Medulla oblongata (tissue), 1 donor: ENCODE measurements around the gene RARA.

Source experiments
- DNase-seq: peaks from one replicate; pipeline ENCODE4 v3.0.0-alpha.2; 2015; ENCODE audit errors: extremely low spot score

RARA gene

GRCh38 chr17:40309031-40309948 is at the start of gene RARA:
Gene RARA, plus strand, starts transcription at chr17:40309180. Its CDS starts 22,039 bp downstream, at chr17:40331219.
- DNase-seq, result no peak

GRCh38 chr17:40259505-40259904 is 49.5 kb upstream of the RARA start:
- no peak for DNase-seq

- DNase-seq, result no peak
These were observed 48.5 kb upstream of the RARA start for GRCh38 chr17:40260528-40260927.

- no peak for DNase-seq
These were observed 44.4 kb upstream of the RARA start for GRCh38 chr17:40264458-40265185.

- DNase-seq, result no peak
These were observed 43.6 kb upstream of the RARA start for GRCh38 chr17:40265337-40265736.

- DNase-seq, result no peak
These were observed 42.1 kb upstream of the RARA start for GRCh38 chr17:40266882-40267281.

- no peak for DNase-seq
These were observed 40.8 kb upstream of the RARA start for GRCh38 chr17:40268141-40268712.

- no peak for DNase-seq
These were observed 30.6 kb upstream of the RARA start for GRCh38 chr17:40278414-40278813.

GRCh38 chr17:40279402-40279801 is 29.6 kb upstream of the RARA start:
- no peak for DNase-seq

GRCh38 chr17:40281663-40282062 is 27.3 kb upstream of the RARA start:
- no peak for DNase-seq

- DNase-seq, result no peak
These were observed 25.3 kb upstream of the RARA start for GRCh38 chr17:40283662-40284061.

- no peak for DNase-seq
These were observed 24.8 kb upstream of the RARA start for GRCh38 chr17:40284085-40284713.

GRCh38 chr17:40286473-40286872 is 22.5 kb upstream of the RARA start:
- no peak for DNase-seq

GRCh38 chr17:40287159-40287493 is 21.9 kb upstream of the RARA start:
- DNase-seq, result no peak

- peak; percentile 100 for DNase-seq
These were observed 21.2 kb upstream of the RARA start, which contains the start of gene CDC6 for GRCh38 chr17:40287494-40288369. Gene CDC6, plus strand, starts transcription at chr17:40287879. Its CDS starts 1,542 bp downstream, at chr17:40289421.

GRCh38 chr17:40290629-40291280 is 18.2 kb upstream of the RARA start:
- peak; percentile 75 for DNase-seq

GRCh38 chr17:40291281-40291664 is 17.7 kb upstream of the RARA start:
- no peak for DNase-seq

GRCh38 chr17:40293363-40293762 is 15.6 kb upstream of the RARA start:
- DNase-seq, result no peak

- no peak for DNase-seq
These were observed 13.2 kb upstream of the RARA start for GRCh38 chr17:40295488-40296436.
